ENCODE data around the gene CATSPERD. TPM values are rescaled to one million over a fixed set of nuclear protein-coding genes. Genes with fewer than 3 reads are reported as not detected.
"Not testable (repeated sequence)": the region's sequence is repeated elsewhere in the genome, so short reads cannot be mapped to it uniquely, and the experiment has no call there.

The CATSPERD gene
- total RNA-seq, 4 donors from 2014 or later, result 0.27 to 0.47 TPM; not detected in 2

DNA sequence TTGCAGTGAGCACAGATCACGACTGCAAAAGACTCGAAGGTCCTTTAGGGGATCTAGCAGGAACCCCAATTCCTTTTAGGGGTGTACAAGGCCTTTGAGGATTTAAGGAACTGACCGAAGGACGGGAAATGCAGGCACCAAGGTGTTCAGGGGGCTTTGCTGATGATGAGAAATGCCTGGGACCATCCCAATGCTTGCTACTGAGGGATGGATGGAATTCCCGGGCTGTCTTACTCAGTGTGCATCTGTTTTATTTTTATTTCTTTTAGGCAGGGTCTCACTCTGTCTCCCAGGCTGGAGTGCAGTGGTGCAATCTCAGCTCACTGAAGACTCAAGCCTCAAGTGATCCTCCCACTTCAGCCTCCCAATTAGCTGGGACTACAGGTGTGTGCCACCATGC is 52.8 kb downstream of the CATSPERD start:
- Histone ChIP-seq H3K4me1 (peaks cover 0 to 3% (median 0%) of the 10 kb centered on the region in 3 donors), H3K27me3 (no peaks in the 10 kb centered on the region), H3K9me3 (no peaks in the 10 kb centered on the region), H3K27ac (no peak overlapping the region), H3K36me3 (no peaks in the 10 kb centered on the region), H3K4me3 (no peak overlapping the region)
- no peak for TF ChIP-seq EP300 (IDR thresholded peaks at IDR 0.05)
- WGBS, 2 donors (ENCODE audit: low coverage in 1 of 2), result 87 to 93% methylated on average over 3 to 5 of the region's 5 CpGs
- ATAC-seq, result no peak

DNA sequence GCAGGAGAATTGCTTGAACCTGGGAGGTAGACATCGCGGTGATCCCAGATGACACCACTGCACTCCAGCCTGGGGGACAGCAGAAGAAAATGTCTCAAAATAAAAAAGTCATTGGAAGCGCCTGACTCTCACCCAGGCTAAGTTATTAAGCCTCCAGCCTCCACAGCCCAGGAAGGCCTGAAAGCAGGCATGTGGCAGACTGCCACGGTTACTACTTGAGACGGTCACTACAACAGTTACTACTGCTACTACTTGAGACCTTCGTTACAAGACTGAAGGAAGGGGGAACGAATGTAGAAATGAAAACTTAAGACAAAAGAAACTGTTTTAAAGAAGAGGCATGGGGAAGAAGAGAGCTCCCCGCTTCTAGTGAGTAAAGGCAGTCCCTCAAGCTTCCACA is 54.5 kb downstream of the CATSPERD start:
- no peaks in the 10 kb centered on the region for H3K9me3 ChIP-seq
- ATAC-seq, result no peak
- no peak overlapping the region for H3K27ac ChIP-seq
- H3K27me3 ChIP-seq, result no peaks in the 10 kb centered on the region
- H3K36me3 ChIP-seq, result no peaks in the 10 kb centered on the region
- 26 to 63% methylated on average over 5 of the region's 8 CpGs for WGBS, 2 donors (ENCODE audit: low coverage in 1 of 2)
- peaks cover 0 to 3% (median 0%) of the 10 kb centered on the region in 3 donors for H3K4me1 ChIP-seq
- TF ChIP-seq POLR2A (IDR thresholded peaks at IDR 0.05), result no peak
- H3K4me3 ChIP-seq, result no peak overlapping the region

DNA sequence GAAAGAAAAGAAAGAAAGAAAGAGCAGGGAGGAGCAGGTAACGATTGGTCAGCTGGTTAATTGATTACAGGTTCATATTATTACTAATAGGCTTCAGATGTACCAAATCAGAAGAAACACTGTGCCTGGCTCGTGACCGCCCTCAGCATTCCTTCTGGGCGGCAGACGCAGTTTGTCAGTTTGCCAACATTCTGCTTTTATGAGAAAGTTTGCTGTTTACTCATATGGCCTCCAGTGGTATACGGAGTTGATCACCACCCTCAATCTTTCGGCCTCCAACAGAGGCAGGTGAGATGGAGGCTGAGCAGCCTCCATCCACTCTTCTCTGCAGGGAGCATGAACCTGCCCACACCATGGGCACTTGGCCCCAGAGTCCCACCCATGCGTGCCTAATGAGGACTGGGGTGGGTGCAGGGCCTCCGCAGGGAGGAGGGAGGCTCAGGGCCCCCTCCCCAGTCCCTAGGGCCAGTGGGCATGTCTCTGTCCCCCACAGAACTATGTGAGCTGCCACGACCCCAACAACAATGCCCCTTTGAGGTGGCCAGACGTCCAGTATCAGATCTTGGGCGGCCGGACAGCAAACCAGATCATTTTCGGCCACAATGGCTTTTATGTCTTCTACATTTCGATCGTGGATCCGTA is 55.4 kb downstream of the CATSPERD start:
- H3K4me3 ChIP-seq, result no peak overlapping the region
- no peaks in the 10 kb centered on the region for H3K27me3 ChIP-seq
- H3K36me3 ChIP-seq, result no peaks in the 10 kb centered on the region
- no peak for ATAC-seq
- H3K4me1 ChIP-seq, result peaks cover 0 to 3% (median 0%) of the 10 kb centered on the region in 3 donors
- 20 to 61% methylated on average over 1 to 7 of the region's 17 CpGs for WGBS, 2 donors (ENCODE audit: low coverage in 1 of 2)
- H3K27ac ChIP-seq, result no peak overlapping the region
- H3K9me3 ChIP-seq, result no peaks in the 10 kb centered on the region
- TF ChIP-seq POLR2AphosphoS5 (IDR thresholded peaks at IDR 0.05) (no peak), POLR2A (IDR thresholded peaks at IDR 0.05) (no peak), EP300 (IDR thresholded peaks at IDR 0.05) (no peak)
- TF ChIP-seq, protein P1, sequence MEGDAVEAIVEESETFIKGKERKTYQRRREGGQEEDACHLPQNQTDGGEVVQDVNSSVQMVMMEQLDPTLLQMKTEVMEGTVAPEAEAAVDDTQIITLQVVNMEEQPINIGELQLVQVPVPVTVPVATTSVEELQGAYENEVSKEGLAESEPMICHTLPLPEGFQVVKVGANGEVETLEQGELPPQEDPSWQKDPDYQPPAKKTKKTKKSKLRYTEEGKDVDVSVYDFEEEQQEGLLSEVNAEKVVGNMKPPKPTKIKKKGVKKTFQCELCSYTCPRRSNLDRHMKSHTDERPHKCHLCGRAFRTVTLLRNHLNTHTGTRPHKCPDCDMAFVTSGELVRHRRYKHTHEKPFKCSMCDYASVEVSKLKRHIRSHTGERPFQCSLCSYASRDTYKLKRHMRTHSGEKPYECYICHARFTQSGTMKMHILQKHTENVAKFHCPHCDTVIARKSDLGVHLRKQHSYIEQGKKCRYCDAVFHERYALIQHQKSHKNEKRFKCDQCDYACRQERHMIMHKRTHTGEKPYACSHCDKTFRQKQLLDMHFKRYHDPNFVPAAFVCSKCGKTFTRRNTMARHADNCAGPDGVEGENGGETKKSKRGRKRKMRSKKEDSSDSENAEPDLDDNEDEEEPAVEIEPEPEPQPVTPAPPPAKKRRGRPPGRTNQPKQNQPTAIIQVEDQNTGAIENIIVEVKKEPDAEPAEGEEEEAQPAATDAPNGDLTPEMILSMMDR (IDR thresholded peaks at IDR 0.05), result no peak

DNA sequence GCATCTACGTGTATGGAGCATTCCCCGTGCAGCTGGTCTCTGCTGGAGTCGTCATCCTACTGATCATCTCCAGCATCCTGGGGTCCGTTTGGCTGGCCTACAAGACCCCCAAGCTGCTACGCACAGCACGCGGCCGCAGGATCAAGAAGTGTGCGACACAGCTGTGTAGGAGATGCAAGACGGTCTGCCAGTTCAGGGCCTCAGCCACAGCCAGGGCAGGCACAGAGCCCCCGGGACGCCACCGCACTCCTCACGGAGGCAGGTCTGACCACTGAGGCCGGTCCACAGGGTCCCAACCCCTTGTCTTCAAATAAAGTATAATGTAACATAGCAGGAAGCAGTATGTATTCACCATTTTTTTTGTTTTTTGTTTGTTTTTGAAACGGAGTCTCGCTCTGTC is 58.0 kb downstream of the CATSPERD start:
- no peak for ATAC-seq
- H3K9me3 ChIP-seq, result no peaks in the 10 kb centered on the region
- H3K27me3 ChIP-seq, result no peaks in the 10 kb centered on the region
- no peak overlapping the region for H3K4me3 ChIP-seq
- peaks cover 0 to 2% (median 0%) of the 10 kb centered on the region in 3 donors for H3K4me1 ChIP-seq
- TF ChIP-seq, protein P1 (IDR thresholded peaks at IDR 0.05), result no peak
- TF ChIP-seq EP300 (IDR thresholded peaks at IDR 0.05) (no peak), POLR2AphosphoS5 (IDR thresholded peaks at IDR 0.05) (no peak)
- peaks cover 0 to 8% of the 10 kb centered on the region in 2 donors for H3K36me3 ChIP-seq
- H3K27ac ChIP-seq, result no peak overlapping the region
- WGBS, 2 donors (ENCODE audit: low coverage in 1 of 2), result 58% methylated on average over 2 of the region's 17 CpGs; no CpG with 5 or more reads in 1 of the 2 donors

DNA sequence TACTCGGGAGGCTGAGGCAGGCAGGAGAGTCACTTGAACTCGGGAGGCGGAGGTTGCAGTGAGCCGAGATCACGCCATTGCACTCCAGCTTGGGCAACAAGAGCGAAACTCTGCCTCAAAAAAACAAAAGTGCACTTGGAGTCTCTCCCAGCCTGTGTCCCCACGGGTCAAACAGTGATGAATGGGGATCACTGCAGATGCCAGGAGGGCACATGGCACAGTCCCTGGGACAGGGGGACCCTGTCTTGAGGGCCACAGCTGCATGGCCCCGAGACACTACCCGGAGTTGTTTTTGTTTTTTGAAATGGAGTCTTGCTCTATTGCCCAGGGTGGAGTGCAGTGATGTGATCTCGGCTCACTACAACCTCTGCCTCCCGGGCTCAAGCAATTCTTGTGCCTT is 60.5 kb downstream of the CATSPERD start:
- WGBS, 2 donors (ENCODE audit: low coverage in 1 of 2), result 82 to 85% methylated on average over 2 to 7 of the region's 11 CpGs
- H3K27me3 ChIP-seq, H3K4me1 ChIP-seq: not testable (repeated sequence)

DNA sequence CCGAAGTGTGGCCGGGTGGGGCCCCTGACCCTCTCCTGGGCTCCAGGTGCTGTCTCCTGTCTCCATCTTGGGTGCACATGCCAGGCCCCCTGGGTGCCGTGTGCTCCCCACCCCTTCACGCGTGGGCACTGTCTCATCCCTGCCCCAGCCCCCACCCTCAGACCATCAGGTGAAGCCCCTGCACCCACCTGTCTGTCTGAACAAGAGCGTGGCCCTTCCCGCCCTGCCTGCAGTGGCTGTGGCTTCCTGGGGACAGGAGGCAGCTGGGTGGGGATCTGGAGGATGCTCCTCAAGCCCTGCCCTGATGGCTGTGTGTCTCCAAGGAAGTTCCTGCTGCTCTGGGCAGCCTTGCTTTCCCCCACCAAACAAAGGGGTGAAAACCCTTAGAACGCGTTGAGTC is 61.9 kb downstream of the CATSPERD start:
- H3K4me1 ChIP-seq, result no peaks in the 10 kb centered on the region
- H3K4me3 ChIP-seq, result no peak overlapping the region
- H3K36me3 ChIP-seq, result peaks cover 0 to 47% of the 10 kb centered on the region in 2 donors
- WGBS, 2 donors (ENCODE audit: low coverage in 1 of 2), result no CpG with 5 or more reads among the region's 9 CpGs
- H3K27me3 ChIP-seq, result no peaks in the 10 kb centered on the region
- H3K27ac ChIP-seq, result no peak overlapping the region
- H3K9me3 ChIP-seq, result no peaks in the 10 kb centered on the region
- no peak for TF ChIP-seq EP300 (IDR thresholded peaks at IDR 0.05)
- TF ChIP-seq POLR2A (IDR thresholded peaks at IDR 0.05), result no peak
- TF ChIP-seq, protein P1 (IDR thresholded peaks at IDR 0.05), result no peak
- no peak for TF ChIP-seq POLR2AphosphoS5 (IDR thresholded peaks at IDR 0.05)
- no peak for ATAC-seq

More for the DNA sequence above, 60.5 kb downstream of the CATSPERD start:
- H3K27ac ChIP-seq, ATAC-seq, H3K4me3 ChIP-seq, H3K9me3 ChIP-seq: not testable (repeated sequence)
- H3K36me3 ChIP-seq, result peaks cover 0 to 33% of the 10 kb centered on the region in 2 donors

Measured in gastroesophageal sphincter (tissue), 4 donors.